Superior temporal gyrus (tissue), 1 donor: Measurements from ENCODE around the gene DUSP1.
A peak's percentile ranks its signal among the peaks of the same experiment; 100 is the strongest.

ENCODE experiments used
- DNase-seq: peaks from one replicate; pipeline ENCODE4 v3.0.0-alpha.2; 2016; ENCODE audit errors: extremely low spot score

DUSP1 gene

GRCh38 chr5:172777881-172778814 lies 7.2 kb upstream of the DUSP1 start:
- no peak for DNase-seq

DNA sequence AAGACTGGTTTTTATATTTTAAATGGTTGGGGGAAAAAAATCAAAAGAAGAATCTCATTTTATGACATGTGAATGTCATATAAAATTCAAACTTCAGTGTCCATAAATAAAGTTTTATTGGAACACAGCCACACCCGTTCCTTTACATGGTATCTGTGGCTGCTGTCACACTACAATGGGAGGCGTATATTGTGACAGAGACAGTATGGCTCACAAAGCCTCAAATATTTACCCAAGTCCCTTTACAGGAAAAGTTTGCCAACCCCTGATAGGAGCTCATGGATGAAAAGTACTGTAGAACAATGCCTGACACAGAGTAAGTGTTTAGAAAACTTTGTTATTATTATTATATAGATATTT lies 5.2 kb upstream of the DUSP1 start:
- DNase-seq: no peak

DNA sequence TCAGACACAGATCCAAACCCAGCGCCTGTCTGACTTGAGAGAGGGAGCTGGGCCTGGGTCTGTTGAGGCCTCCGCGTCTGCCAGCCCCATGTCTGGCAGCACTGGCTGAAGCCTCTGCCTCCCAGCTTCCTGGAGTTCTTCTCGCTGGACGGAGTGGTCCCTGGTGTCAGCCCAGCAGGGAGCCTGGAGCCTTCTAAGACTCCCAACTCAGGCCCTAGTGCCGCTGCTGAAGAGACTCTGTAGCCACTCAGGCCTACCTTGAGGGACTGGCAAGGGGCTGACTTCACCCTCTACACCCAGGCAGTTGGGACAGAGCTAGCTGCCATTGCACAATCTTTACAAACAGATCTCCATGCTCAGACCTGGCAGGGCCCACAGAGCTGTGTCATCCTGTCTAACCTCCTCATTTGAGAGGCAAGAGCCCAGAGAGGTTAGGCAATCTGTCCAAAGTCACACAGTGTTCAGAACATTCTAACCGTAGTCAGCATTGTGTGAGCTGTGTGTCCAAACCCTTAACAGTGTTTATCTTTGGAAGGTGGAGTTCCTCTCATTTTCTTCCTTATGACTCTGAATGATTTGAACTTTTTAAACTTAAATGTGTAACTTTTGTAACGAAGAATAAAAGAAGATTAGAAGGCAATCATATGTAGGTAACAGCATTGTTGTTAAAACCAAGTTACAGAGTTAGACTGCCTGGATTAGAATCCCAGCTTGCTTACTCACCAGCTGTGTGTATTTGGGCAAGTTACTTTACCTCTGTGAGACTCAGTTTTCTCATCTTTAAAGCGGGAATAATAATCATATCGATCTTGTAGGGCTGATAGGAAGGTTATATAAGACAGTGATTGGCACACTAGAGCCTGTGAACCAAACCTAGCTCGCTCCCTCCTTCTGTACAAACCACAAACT lies 4.6 kb upstream of the DUSP1 start:
- no peak for DNase-seq

- no peak for DNase-seq
These were observed 3.7 kb upstream of the DUSP1 start for GRCh38 chr5:172774561-172775315.

DNA sequence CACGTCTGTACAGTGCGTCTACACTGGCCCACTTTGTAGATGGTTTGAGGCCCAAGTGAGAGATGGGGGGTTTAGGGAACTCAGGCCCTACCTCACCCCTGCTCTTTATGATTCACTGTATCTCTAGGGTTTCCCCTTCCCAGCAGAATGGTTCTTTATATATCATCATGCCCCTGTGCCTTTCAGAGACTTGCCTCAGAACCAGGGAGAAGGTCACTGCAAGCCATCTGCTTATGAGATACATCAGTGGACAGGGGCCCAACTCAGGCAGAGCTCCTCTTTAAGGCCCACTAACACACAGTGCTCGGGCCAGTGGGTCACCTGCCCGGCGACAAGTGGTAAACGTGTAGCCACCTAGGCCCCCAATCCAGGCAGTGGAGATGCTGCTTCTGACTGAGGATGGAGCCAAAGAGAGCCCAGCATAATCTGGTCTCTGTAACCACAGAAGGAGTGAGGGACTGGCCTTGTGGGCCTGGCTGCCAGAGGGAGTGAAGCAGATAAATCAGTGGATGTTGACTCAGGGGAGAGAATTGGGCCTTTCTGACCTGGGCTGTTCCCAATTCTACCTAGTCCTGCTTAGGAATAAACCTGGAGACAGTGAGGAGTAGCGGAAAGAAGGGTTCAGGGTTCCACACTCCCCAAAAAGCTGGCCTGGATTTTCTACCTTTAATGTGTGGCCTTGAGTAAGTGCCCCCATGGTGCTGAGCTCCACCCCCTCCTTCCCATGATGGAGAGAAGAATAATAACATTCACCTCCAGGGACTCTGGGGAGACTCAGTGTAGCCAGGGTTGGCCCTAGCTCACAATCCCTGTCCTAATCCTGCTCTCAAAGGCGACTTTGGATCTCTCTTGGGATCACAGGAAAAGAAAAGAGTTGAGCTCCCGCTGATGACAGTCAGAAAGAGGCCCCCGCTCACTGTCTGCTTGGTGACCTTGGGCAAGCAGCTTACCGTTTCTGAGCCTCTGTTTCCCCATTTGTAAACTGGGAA lies 2.8 kb upstream of the DUSP1 start:
- DNase-seq: no peak

- peak; percentile 68 for DNase-seq
These were observed 1.3 kb upstream of the DUSP1 start for GRCh38 chr5:172772112-172772906.

- DNase-seq: peak; percentile 79
These were observed 580 bp upstream of the DUSP1 start for GRCh38 chr5:172771439-172772111.

- no peak for DNase-seq
These were observed 671 bp downstream of the DUSP1 start for GRCh38 chr5:172770374-172770674.

GRCh38 chr5:172769616-172770373 lies 1.2 kb downstream of the DUSP1 start:
- peak; percentile 55 for DNase-seq

- DNase-seq: no peak
These were observed 1.7 kb downstream of the DUSP1 start for GRCh38 chr5:172769342-172769615.

DNA sequence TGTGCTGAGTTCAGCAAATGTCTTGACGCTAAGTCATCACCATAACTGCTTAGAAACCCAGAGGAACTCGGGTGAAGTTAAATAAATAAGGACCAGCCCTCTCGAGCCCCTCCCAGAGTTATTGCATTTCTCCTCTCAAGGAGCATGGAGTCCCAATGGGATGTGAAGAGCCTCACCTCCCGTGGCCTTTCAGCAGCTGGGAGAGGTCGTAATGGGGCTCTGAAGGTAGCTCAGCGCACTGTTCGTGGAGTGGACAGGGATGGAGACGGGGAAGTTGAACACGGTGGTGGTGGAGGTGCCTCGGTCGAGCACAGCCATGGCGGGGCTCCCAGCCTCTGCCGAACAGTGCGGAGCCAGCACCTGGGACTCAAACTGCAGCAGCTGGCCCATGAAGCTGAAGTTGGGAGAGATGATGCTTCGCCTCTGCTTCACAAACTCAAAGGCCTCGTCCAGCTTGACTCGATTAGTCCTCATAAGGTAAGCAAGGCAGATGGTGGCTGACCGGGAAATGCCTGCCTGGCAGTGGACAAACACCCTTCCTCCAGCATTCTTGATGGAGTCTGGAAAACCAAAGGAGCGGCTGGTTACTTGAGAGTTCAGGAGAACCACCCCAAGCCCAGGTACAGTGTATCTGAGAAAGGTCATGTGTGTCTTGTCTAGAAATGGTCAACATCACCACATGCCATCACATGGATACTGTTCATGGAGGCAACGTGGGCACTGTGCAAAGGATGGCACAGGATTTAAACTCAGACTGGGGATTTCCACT lies 2.2 kb downstream of the DUSP1 start:
- DNase-seq: peak; percentile 40

DNA sequence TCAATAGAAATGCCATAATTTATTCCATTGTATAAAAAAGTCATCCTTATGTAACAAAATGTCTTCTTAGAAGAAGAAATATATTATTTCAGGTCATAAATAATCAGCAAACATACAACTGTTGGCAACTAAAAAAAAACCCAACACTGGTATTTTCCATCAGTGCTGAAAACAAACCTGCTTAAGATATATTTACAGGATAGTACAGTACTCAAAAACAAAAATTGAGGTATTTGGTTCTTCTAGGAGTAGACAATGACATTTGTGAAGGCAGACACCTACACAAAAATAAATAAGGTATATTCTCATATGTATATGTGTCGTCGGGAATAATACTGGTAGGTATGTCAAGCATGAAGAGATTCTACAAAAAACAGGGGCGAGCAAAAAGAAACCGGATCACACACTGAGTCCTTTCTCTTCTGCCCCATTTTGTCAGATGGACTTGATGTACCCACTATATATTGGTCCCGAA lies 2.9 kb downstream of the DUSP1 start:
- DNase-seq: no peak

- DNase-seq: peak; percentile 90
These were observed 4.5 kb downstream of the DUSP1 start for GRCh38 chr5:172766287-172767108.

DNA sequence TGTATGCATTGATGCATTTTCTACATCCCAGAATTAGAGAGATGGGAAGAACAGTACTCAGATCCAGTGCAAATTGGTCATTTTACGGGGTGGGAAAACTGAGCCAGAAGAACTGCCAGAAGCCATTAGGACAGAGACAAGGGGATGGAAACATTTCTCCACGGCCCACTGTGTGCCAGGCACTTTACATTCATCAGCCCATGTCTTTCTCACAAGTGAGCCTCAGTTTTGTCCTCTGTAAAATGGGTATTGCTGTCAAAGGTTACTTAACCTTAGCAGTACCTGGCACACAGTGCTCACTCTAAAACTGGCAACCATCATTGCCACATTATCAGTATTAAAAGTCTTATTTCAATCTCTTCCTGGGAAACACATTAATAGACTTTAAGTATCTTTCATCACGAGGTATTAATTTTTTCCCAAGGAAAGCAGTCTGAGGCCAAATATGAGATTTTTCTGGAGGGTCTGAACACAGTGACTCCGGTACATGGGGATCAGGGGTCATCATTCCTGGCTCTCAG lies 5.2 kb downstream of the DUSP1 start:
- no peak for DNase-seq

GRCh38 chr5:172764861-172765765 lies 5.9 kb downstream of the DUSP1 start:
- peak; percentile 98 for DNase-seq

DNA sequence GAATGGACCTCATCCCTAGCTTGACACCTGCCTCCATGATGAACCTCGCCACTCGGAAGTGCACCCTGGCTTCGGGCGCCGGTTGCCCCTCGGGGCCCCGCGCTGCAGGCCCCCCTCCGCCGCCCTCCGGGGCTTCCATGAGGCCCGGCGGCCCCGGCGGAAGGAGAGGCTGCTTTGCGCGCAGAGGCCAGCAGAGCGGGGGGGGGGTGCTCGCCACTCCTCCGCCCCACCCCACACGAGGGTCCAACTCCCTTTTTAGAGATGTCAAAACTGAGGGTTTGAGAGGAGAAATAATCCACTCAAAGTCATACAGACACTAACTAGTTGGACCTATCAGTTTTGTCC lies 7.9 kb downstream of the DUSP1 start:
- no peak for DNase-seq
